Nephron (organoid): ENCODE data around the gene PRPF40B.
A peak's percentile ranks its signal among the peaks of the same experiment; 100 is the strongest.

ENCODE experiments used
- H3K27ac Mint-ChIP-seq, 3 experiments: 2 replicates each; pipeline ENCODE4 v1.8.0; 2020; ENCODE audit warnings: mixed read lengths in 3 of 3, mild to moderate bottlenecking in 2 of 3, moderate library complexity in 1 of 3
- H3K27me3 Mint-ChIP-seq: 2 replicates; pipeline ENCODE4 v1.8.0; 2021; ENCODE audit warnings: low read depth, mild to moderate bottlenecking, moderate library complexity, mixed read lengths
- H3K36me3 Mint-ChIP-seq: 2 replicates; pipeline ENCODE4 v1.8.0; 2020; ENCODE audit warnings: low read depth, mixed read lengths
- H3K4me1 Mint-ChIP-seq: 2 replicates; pipeline ENCODE4 v1.8.0; 2020; ENCODE audit warnings: mixed read lengths
- H3K4me3 Mint-ChIP-seq, 3 experiments: 2 replicates each; pipeline ENCODE4 v1.8.0; 2020; ENCODE audit warnings: mild to moderate bottlenecking in 3 of 3, mixed read lengths in 3 of 3, moderate library complexity in 2 of 3
- H3K9me3 Mint-ChIP-seq: 2 replicates; pipeline ENCODE4 v1.8.0; 2020; ENCODE audit warnings: mixed read lengths
- TF ChIP-seq, protein P1 (sequence below), 3 experiments: fragments of 200-600 bp; sonication (generic); IDR thresholded peaks; one replicate each; pipeline ENCODE4 v1.5.0; 2021; ENCODE audit warnings: antibody characterized with exemption in 3 of 3; ENCODE audit not compliant: unreplicated experiment in 3 of 3

Gene PRPF40B

DNA sequence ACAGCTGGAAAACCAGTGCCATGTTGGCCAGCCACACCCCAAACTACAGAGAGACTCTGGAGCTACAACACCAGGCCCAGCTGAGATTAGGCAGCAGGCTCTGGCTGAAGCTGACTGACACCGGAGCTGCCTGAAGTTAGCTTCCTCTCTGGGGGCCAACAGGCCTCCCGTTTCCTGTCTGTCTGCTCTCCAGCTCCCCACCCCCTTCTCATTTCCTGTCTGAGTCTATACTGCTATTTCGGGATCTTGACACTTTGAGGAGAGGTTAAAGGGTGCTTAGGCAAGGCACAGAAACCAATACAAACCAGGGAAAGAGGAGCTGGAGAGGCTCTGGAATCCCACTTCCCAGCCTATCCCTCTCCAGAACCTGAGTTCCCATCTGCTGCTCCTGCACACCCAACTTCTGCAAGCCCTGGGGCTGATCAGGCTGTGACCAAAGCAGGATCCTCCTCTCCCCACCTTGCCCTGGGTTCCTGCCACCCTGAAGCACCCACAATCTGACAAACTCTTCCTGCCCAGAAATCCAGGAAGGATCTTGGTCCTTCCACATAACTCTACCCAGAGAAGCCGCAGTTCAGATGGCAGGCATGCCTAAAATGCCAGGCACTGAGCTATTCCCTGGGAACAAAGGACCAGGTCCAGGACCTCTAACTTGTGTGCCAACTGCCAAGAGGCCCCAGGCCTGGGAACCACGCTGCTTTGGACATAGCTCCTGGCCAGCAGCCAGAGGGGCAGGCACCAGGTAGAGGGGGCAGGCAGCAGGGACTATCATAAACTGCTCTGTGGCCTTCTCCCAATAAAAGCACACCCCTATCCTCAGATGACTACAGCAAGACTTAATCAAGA lies 39.9 kb downstream of the PRPF40B start:
- peaks cover 40% of the 10 kb centered on the region for H3K36me3 Mint-ChIP-seq
- no peaks in the 10 kb centered on the region for H3K27me3 Mint-ChIP-seq
- TF ChIP-seq, protein P1, sequence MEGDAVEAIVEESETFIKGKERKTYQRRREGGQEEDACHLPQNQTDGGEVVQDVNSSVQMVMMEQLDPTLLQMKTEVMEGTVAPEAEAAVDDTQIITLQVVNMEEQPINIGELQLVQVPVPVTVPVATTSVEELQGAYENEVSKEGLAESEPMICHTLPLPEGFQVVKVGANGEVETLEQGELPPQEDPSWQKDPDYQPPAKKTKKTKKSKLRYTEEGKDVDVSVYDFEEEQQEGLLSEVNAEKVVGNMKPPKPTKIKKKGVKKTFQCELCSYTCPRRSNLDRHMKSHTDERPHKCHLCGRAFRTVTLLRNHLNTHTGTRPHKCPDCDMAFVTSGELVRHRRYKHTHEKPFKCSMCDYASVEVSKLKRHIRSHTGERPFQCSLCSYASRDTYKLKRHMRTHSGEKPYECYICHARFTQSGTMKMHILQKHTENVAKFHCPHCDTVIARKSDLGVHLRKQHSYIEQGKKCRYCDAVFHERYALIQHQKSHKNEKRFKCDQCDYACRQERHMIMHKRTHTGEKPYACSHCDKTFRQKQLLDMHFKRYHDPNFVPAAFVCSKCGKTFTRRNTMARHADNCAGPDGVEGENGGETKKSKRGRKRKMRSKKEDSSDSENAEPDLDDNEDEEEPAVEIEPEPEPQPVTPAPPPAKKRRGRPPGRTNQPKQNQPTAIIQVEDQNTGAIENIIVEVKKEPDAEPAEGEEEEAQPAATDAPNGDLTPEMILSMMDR (IDR thresholded peaks at IDR 0.05; ENCODE audit: unreplicated experiment in 3 of 3) = no peak
- peak overlapping the region; percentile 98 to 99 (median 99) for H3K27ac Mint-ChIP-seq
- H3K4me1 Mint-ChIP-seq = peaks cover 52% of the 10 kb centered on the region
- H3K4me3 Mint-ChIP-seq = peak overlapping the region; percentile 28 to 48 (median 40)
- H3K9me3 Mint-ChIP-seq = no peaks in the 10 kb centered on the region

DNA sequence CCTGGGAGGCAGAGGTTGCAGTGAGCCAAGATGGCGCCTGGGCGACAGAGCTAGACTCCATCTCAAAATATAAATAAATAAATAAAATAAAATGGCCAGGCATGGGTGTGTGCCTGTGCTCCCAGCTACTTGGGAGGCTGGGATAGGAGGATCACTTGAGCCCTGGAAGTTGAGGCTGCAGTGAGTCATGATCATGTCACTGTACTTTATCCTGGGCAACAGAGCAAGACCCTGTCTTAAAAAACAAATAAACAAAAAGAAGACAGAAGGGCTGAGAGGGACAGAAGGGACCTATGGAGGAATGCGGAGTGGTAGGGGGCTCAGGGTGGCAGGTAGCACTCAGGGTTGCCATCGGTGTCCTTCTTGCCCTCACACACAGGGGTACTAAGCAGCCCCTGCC lies 40.8 kb downstream of the PRPF40B start:
- Mint-ChIP-seq H3K4me3 (no peak overlapping the region), H3K4me1 (peaks cover 54% of the 10 kb centered on the region), H3K27ac (peak overlapping the region; percentile 86 to 99 (median 98)), H3K36me3 (peaks cover 37% of the 10 kb centered on the region), H3K9me3 (no peaks in the 10 kb centered on the region), H3K27me3 (no peaks in the 10 kb centered on the region)
- TF ChIP-seq, protein P1 (IDR thresholded peaks at IDR 0.05; ENCODE audit: unreplicated experiment in 3 of 3) = no peak

DNA sequence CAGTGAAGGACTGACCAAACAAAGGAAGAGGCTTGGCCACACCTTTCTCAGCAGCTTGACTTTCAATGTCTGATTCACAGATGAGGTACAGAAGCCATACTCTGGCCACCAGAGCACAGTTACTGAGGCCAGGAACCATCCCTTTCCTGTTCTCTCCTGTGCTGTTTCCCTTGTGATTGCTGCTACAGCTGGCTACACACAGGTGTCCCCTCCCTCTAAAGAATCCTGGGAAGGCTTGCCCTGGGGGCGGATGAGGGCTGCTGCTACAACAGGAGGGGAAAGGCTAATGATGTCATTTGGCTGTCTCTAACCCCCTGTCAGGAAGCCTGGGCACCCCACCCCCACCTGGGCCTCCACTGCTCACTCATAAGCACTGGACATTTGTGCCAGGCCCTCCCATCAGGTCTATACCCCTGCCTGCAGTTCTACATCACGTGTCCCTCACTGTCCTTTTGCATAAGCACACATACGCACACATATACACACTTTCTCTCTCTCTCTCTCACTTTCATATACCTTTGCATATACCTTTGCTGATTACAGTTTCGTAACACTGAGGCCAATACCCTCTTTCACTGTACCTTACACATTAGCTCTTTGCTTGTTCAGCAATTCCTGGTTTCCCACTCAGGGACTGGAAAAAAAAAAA lies 41.4 kb downstream of the PRPF40B start:
- H3K27me3 Mint-ChIP-seq = no peaks in the 10 kb centered on the region
- TF ChIP-seq, protein P1 (IDR thresholded peaks at IDR 0.05; ENCODE audit: unreplicated experiment in 3 of 3) = no peak
- no peaks in the 10 kb centered on the region for H3K9me3 Mint-ChIP-seq
- peaks cover 55% of the 10 kb centered on the region for H3K4me1 Mint-ChIP-seq
- no peak overlapping the region for H3K4me3 Mint-ChIP-seq
- peaks cover 35% of the 10 kb centered on the region for H3K36me3 Mint-ChIP-seq
- H3K27ac Mint-ChIP-seq = peak overlapping the region; percentile 86 to 99 (median 98)

DNA sequence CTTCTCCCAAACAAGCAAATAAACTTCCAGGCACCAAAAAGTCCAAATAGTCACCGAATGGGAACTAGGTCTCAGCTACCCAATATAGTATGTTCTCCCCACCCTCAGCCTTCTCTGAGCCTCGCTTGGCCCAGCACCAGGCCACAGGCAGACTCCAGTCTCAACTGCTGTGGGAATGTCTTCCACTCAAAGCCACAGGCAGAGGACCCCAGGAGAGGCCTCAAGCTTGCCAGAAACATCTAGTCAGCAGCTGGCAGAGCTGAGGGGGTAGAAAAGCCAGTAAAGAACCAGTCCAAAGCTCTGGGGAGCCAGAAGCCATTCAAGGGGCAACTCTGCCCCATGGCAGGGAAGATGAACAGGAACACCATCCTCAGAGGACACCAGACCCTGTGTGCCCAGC lies 42.0 kb downstream of the PRPF40B start:
- TF ChIP-seq, protein P1 (IDR thresholded peaks at IDR 0.05; ENCODE audit: unreplicated experiment in 3 of 3) = no peak
- H3K4me3 Mint-ChIP-seq = no peak overlapping the region
- H3K36me3 Mint-ChIP-seq = peaks cover 28% of the 10 kb centered on the region
- peaks cover 62% of the 10 kb centered on the region for H3K4me1 Mint-ChIP-seq
- H3K9me3 Mint-ChIP-seq = no peaks in the 10 kb centered on the region
- H3K27me3 Mint-ChIP-seq = no peaks in the 10 kb centered on the region
- peak overlapping the region; percentile 86 to 99 (median 98) for H3K27ac Mint-ChIP-seq

GRCh38 chr12:49666176-49666575 lies 42.8 kb downstream of the PRPF40B start:
- H3K27ac Mint-ChIP-seq = peak overlapping the region; percentile 28 to 98 (median 38)
- no peak overlapping the region for H3K4me3 Mint-ChIP-seq
- H3K36me3 Mint-ChIP-seq = peaks cover 22% of the 10 kb centered on the region
- H3K27me3 Mint-ChIP-seq = no peaks in the 10 kb centered on the region
- H3K4me1 Mint-ChIP-seq = peaks cover 70% of the 10 kb centered on the region
- TF ChIP-seq, protein P1 (IDR thresholded peaks at IDR 0.05; ENCODE audit: unreplicated experiment in 3 of 3) = no peak
- no peaks in the 10 kb centered on the region for H3K9me3 Mint-ChIP-seq
